Lower leg skin (tissue), 3 donors: ENCODE measurements around the gene NDRG3.

ENCODE experiments used
- POLR2A ChIP-seq, 2 donors: fragments of 450-650 bp; IDR thresholded peaks; one replicate each; pipeline ENCODE4 v1.6.1; 2016 to 2017; ENCODE audit warnings: antibody characterized with exemption in 2 of 2, mild to moderate bottlenecking in 1 of 2, moderate library complexity in 1 of 2
- TF ChIP-seq, protein P1 (sequence below), 3 donors: fragments of 450-650 bp; IDR thresholded peaks; one replicate each; pipeline ENCODE4 v1.5.1; 2016; ENCODE audit warnings: antibody characterized with exemption in 3 of 3, mild to moderate bottlenecking in 3 of 3, moderate library complexity in 2 of 3

DNA sequence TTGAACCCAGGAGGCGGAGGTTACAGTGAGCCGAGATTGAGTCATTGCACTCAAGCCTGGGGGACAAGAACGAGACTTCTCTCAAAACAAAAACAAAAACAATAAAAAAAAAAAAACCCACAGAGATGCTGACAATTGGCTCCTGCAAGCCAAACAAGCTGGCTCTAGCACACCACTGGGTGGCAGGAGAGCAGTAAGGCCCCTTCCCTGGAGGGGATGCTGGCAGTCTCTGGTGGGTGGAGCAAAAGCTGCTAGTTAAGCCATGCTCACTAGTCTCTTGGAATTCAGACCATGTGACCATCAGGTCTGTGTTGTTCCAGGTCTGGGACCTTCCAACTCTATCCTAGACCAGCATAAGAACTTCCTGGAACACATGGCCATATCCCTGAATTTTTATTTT, 46.5 kb upstream of the NDRG3 start:
- TF ChIP-seq POLR2A (IDR thresholded peaks at IDR 0.05) = no peak
- TF ChIP-seq, protein P1, sequence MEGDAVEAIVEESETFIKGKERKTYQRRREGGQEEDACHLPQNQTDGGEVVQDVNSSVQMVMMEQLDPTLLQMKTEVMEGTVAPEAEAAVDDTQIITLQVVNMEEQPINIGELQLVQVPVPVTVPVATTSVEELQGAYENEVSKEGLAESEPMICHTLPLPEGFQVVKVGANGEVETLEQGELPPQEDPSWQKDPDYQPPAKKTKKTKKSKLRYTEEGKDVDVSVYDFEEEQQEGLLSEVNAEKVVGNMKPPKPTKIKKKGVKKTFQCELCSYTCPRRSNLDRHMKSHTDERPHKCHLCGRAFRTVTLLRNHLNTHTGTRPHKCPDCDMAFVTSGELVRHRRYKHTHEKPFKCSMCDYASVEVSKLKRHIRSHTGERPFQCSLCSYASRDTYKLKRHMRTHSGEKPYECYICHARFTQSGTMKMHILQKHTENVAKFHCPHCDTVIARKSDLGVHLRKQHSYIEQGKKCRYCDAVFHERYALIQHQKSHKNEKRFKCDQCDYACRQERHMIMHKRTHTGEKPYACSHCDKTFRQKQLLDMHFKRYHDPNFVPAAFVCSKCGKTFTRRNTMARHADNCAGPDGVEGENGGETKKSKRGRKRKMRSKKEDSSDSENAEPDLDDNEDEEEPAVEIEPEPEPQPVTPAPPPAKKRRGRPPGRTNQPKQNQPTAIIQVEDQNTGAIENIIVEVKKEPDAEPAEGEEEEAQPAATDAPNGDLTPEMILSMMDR (IDR thresholded peaks at IDR 0.05) = no peak
